Measurements from ENCODE around the gene UNC5C. TPM values are rescaled to one million over a fixed set of nuclear protein-coding genes. Genes with fewer than 3 reads are reported as not detected.

UNC5C gene
- total and polyA plus RNA-seq, 2 donors (not counting 1 experiment from before 2014, with no cell fraction given): 2.0 to 11.6 TPM

- TF ChIP-seq, protein P1, sequence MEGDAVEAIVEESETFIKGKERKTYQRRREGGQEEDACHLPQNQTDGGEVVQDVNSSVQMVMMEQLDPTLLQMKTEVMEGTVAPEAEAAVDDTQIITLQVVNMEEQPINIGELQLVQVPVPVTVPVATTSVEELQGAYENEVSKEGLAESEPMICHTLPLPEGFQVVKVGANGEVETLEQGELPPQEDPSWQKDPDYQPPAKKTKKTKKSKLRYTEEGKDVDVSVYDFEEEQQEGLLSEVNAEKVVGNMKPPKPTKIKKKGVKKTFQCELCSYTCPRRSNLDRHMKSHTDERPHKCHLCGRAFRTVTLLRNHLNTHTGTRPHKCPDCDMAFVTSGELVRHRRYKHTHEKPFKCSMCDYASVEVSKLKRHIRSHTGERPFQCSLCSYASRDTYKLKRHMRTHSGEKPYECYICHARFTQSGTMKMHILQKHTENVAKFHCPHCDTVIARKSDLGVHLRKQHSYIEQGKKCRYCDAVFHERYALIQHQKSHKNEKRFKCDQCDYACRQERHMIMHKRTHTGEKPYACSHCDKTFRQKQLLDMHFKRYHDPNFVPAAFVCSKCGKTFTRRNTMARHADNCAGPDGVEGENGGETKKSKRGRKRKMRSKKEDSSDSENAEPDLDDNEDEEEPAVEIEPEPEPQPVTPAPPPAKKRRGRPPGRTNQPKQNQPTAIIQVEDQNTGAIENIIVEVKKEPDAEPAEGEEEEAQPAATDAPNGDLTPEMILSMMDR (conservative IDR thresholded peaks at IDR 0.05 in 1 of 2, IDR thresholded peaks at IDR 0.05 in 1 of 2; ENCODE audit: low read depth in 1 of 2, low read length in 2 of 2): no peak
- no peak for TF ChIP-seq EZH2 (IDR thresholded peaks at IDR 0.05; ENCODE audit: low read length, missing control alignments)
- no peak overlapping the region for H2AFZ ChIP-seq (ENCODE audit: low read length)
- peaks cover 4% of the 10 kb centered on the region for H3K4me1 ChIP-seq (ENCODE audit: control insufficient read depth, extremely low read depth, insufficient read depth, low read length)
- no peak overlapping the region for H3K27ac ChIP-seq (ENCODE audit: insufficient read depth, low read length)
- peak; percentile 57 to 85 for DNase-seq (ENCODE audit: low read depth in 2 of 2)
- no peaks in the 10 kb centered on the region for H3K27me3 ChIP-seq (ENCODE audit: control insufficient read depth, insufficient read depth, low read length)
- no peaks in the 10 kb centered on the region for H3K36me3 ChIP-seq (ENCODE audit: control insufficient read depth, insufficient read depth, low read length)
- H3K79me2 ChIP-seq (ENCODE audit: control insufficient read depth, insufficient read depth, low read length): no peaks in the 10 kb centered on the region
- no peaks in the 10 kb centered on the region for H3K9me3 ChIP-seq (ENCODE audit: control insufficient read depth, insufficient read depth, low read depth, low read length)
- no peak overlapping the region for H3K4me2 ChIP-seq (ENCODE audit: extremely low read depth, insufficient read depth, low read length)
- no peak overlapping the region for H3K4me3 ChIP-seq (replicated peaks in 1 of 4; ENCODE audit: control extremely low read depth in 1 of 4, insufficient read depth in 1 of 4, low read depth in 3 of 4, low read length in 4 of 4)
- H4K20me1 ChIP-seq (ENCODE audit: control insufficient read depth, extremely low read depth, insufficient read depth, low read length): no peaks in the 10 kb centered on the region
- no peak overlapping the region for H3K9ac ChIP-seq (ENCODE audit: insufficient read depth, low read length)
These were observed 40.4 kb downstream of the UNC5C start for GRCh38 chr4:95508421-95508820.

GRCh38 chr4:95507561-95507960 is 41.2 kb downstream of the UNC5C start:
- no peak for DNase-seq (ENCODE audit: low read depth in 2 of 2)
- TF ChIP-seq, protein P1 (conservative IDR thresholded peaks at IDR 0.05 in 1 of 2, IDR thresholded peaks at IDR 0.05 in 1 of 2; ENCODE audit: low read depth in 1 of 2, low read length in 2 of 2): no peak
- Histone ChIP-seq H3K36me3 (ENCODE audit: control insufficient read depth, insufficient read depth, low read length) (no peaks in the 10 kb centered on the region), H3K4me3 (replicated peaks in 1 of 4; ENCODE audit: control extremely low read depth in 1 of 4, insufficient read depth in 1 of 4, low read depth in 3 of 4, low read length in 4 of 4) (no peak overlapping the region), H3K27me3 (ENCODE audit: control insufficient read depth, insufficient read depth, low read length) (no peaks in the 10 kb centered on the region), H2AFZ (ENCODE audit: low read length) (no peak overlapping the region), H3K79me2 (ENCODE audit: control insufficient read depth, insufficient read depth, low read length) (no peaks in the 10 kb centered on the region), H3K9ac (ENCODE audit: insufficient read depth, low read length) (no peak overlapping the region), H3K4me1 (ENCODE audit: control insufficient read depth, extremely low read depth, insufficient read depth, low read length) (peaks cover 4% of the 10 kb centered on the region), H4K20me1 (ENCODE audit: control insufficient read depth, extremely low read depth, insufficient read depth, low read length) (no peaks in the 10 kb centered on the region), H3K9me3 (ENCODE audit: control insufficient read depth, insufficient read depth, low read depth, low read length) (no peaks in the 10 kb centered on the region), H3K4me2 (ENCODE audit: extremely low read depth, insufficient read depth, low read length) (no peak overlapping the region), H3K27ac (ENCODE audit: insufficient read depth, low read length) (no peak overlapping the region)

DNA sequence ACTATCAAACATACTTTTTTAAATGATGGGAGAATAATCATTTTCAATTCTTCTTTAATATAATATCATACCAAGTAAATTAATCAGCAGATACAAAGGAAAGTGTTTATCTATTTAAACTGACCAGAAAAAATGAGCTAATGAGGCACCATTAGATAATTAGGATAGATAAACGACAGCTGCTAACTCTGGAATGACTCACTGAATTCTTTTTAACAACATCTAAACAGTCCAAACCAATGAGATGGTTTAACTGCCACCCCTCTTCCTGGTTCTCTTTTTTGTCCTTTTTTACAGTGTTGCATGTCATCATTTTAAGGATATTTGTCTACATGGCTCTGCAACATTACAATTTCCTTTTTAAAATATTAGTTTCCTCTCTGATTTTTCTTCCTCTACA is 41.6 kb downstream of the UNC5C start:
- peak; percentile 26 to 69 for DNase-seq (ENCODE audit: low read depth in 2 of 2)
- H3K4me3 ChIP-seq (replicated peaks in 1 of 4; ENCODE audit: control extremely low read depth in 1 of 4, insufficient read depth in 1 of 4, low read depth in 3 of 4, low read length in 4 of 4): no peak overlapping the region
- no peak overlapping the region for H2AFZ ChIP-seq (ENCODE audit: low read length)
- H3K27ac ChIP-seq (ENCODE audit: insufficient read depth, low read length): no peak overlapping the region
- peaks cover 4% of the 10 kb centered on the region for H3K4me1 ChIP-seq (ENCODE audit: control insufficient read depth, extremely low read depth, insufficient read depth, low read length)
- no peak overlapping the region for H3K9ac ChIP-seq (ENCODE audit: insufficient read depth, low read length)
- no peaks in the 10 kb centered on the region for H3K36me3 ChIP-seq (ENCODE audit: control insufficient read depth, insufficient read depth, low read length)
- no peaks in the 10 kb centered on the region for H3K9me3 ChIP-seq (ENCODE audit: control insufficient read depth, insufficient read depth, low read depth, low read length)
- TF ChIP-seq, protein P1 (conservative IDR thresholded peaks at IDR 0.05 in 1 of 2, IDR thresholded peaks at IDR 0.05 in 1 of 2; ENCODE audit: low read depth in 1 of 2, low read length in 2 of 2): no peak
- no peak for TF ChIP-seq EZH2 (IDR thresholded peaks at IDR 0.05; ENCODE audit: low read length, missing control alignments)
- H3K27me3 ChIP-seq (ENCODE audit: control insufficient read depth, insufficient read depth, low read length): no peaks in the 10 kb centered on the region
- H4K20me1 ChIP-seq (ENCODE audit: control insufficient read depth, extremely low read depth, insufficient read depth, low read length): no peaks in the 10 kb centered on the region
- H3K4me2 ChIP-seq (ENCODE audit: extremely low read depth, insufficient read depth, low read length): no peak overlapping the region
- H3K79me2 ChIP-seq (ENCODE audit: control insufficient read depth, insufficient read depth, low read length): no peaks in the 10 kb centered on the region

Data from fibroblast of lung (primary cell).